Motor neuron (in vitro differentiated cells): ENCODE results near the gene CCR6. TPM values are rescaled to one million over a fixed set of nuclear protein-coding genes. Genes with fewer than 3 reads are reported as not detected.
A peak's percentile ranks its signal among the peaks of the same experiment; 100 is the strongest.
"Not testable (repeated sequence)": the region's sequence is repeated elsewhere in the genome, so short reads cannot be mapped to it uniquely, and the experiment has no call there.

ENCODE experiments used
- ATAC-seq, 8 experiments: fragments of 200-7000 bp; cut with Tn5 transposase; replicated peaks in 6 of 8; 2 replicates each; pipeline ENCODE4 v1.8.0; 2021; ENCODE audit warnings: mild to moderate bottlenecking in 8 of 8, moderate library complexity in 8 of 8
- H3K27ac ChIP-seq, 2 donors: fragments of 250-450 bp; sonication (Bioruptor Pico); 2 replicates each; pipeline ENCODE4 v1.9.0; 2021; ENCODE audit warnings: antibody characterized with exemption in 2 of 2, mild to moderate bottlenecking in 2 of 2, moderate library complexity in 1 of 2
- H3K4me1 ChIP-seq, 2 donors: fragments of 250-450 bp; sonication (Bioruptor Pico); replicated peaks in 1 of 2; 2 replicates each; pipeline ENCODE4 v1.6.1; 2021; ENCODE audit warnings: antibody characterized with exemption in 2 of 2, mild to moderate bottlenecking in 2 of 2, moderate library complexity in 1 of 2
- H3K4me3 ChIP-seq, 5 donors: fragments of 250-450 bp; sonication (Bioruptor Pico); 2 replicates each; pipeline ENCODE4 v1.9.0; 2021; ENCODE audit warnings: antibody characterized with exemption in 5 of 5, mild to moderate bottlenecking in 5 of 5, moderate library complexity in 4 of 5
- WGBS, 10 experiments: fragments of 450-650 bp; shearing (Covaris generic); methylation state at CpG; one replicate each; pipeline ENCODE4 v1.0.0; 2022; 5-methylcytosine and 5-hydroxymethylcytosine counted together
- in situ Hi-C, 9 experiments: fragments of 400-800 bp; cut with MboI; loops; one replicate each; pipeline ENCODE4 v1.15.0; 2021; ENCODE audit warnings: low sequenced_read_pairs in 9 of 9, low pct_unique_long_range_greater_than_20kb in 2 of 9; ENCODE audit not compliant: unreplicated experiment in 9 of 9
- total RNA-seq, 8 experiments: library from RNA; unstranded; fragments of 300-600 nt; gene quantifications; 2 replicates each; pipeline versions ENCODE4 v1.2.3 to v1.2.4, GENCODE V29; 2022

CCR6 gene
- total RNA-seq, 8 experiments from 2014 or later = 0.08 to 0.28 (median 0.21) TPM; not detected in 5

- H3K27ac ChIP-seq, H3K4me3 ChIP-seq, ATAC-seq, in situ Hi-C loops, H3K4me1 ChIP-seq: not testable (repeated sequence)
- 100% methylated on average over 1 of the region's 11 CpGs; no CpG with 5 or more reads in 9 of the 10 experiments for WGBS, 10 experiments
Observed at GRCh38 chr6:167171300-167171699, 48.4 kb downstream of the CCR6 start.

DNA sequence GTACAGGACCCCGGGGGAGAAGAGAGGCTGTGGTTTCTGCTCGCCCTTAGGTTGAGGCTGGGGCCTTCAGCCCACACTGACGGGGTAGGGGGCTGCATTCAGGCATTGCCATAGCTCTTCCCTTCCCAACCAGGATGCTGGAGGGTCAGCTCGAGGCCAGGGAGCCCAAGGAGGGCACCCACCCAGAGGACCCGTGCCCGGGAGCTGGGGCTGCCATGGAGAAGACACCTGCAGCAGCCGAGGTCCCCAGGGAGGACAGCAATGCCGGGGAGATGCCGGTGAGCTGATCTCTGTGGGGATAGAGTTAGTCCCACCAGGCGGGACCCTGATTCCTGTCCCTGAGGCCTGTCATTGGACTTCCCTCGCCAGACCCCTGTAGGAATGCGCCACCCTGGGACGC is 49.1 kb downstream of the CCR6 start:
- H3K4me1 ChIP-seq, in situ Hi-C loops, H3K27ac ChIP-seq, ATAC-seq, H3K4me3 ChIP-seq: not testable (repeated sequence)
- 60 to 100% (median 100%) methylated on average over 1 to 2 of the region's 13 CpGs; no CpG with 5 or more reads in 5 of the 10 experiments for WGBS, 10 experiments

GRCh38 chr6:167177271-167177670 is 54.4 kb downstream of the CCR6 start:
- H3K4me3 ChIP-seq, ATAC-seq, in situ Hi-C loops, H3K27ac ChIP-seq, H3K4me1 ChIP-seq: not testable (repeated sequence)
- WGBS, 10 experiments = no CpG with 5 or more reads among the region's 14 CpGs

GRCh38 chr6:167178896-167179655 is 56.2 kb downstream of the CCR6 start:
- WGBS, 10 experiments = no CpG with 5 or more reads among the region's 31 CpGs
- H3K4me3 ChIP-seq, H3K4me1 ChIP-seq, in situ Hi-C loops, ATAC-seq, H3K27ac ChIP-seq: not testable (repeated sequence)

DNA sequence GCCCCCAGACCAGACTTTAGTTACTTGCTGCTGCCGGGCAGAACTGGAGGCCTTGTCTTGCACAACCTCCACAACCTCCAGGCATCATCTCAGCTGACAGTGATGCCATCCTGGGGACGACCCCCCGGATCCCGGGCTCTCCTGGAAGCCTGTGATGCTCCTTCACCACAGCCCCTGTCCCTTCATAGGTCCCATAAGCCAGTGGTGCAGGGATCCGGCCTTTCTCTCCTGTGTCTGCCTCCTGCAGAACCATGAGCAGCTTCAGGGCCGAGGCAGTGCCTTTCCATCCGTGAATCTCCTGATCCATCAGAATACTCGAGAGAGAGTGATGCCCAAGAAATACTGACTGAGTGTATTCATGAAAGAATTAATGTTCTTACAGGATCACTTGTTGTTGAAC is 57.2 kb downstream of the CCR6 start:
- H3K27ac ChIP-seq, H3K4me3 ChIP-seq, in situ Hi-C loops, ATAC-seq, H3K4me1 ChIP-seq: not testable (repeated sequence)
- WGBS, 10 experiments = no CpG with 5 or more reads among the region's 8 CpGs

DNA sequence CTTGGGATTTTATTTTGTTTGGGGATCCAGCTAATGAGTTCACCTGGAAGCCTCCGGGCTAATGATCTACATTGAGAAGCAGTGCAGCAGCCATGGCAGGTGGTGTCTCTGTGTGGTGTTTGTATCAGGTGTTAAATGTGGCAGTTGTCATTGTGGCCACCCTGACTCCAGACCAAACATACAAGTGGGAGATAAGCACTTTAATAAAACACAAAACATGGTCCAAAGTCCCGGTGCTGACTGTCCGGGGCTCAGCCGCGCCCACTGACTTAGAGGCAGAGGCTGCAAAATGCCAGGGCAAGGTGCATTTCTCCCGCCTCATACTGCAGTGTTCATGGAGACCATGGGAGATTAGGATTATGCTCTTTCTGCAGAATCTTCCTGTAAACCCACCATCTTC is 58.5 kb downstream of the CCR6 start:
- in situ Hi-C loops = not testable (repeated sequence)

GRCh38 chr6:167182913-167183314 is 60.0 kb downstream of the CCR6 start:
- WGBS, 10 experiments = no CpG with 5 or more reads among the region's 8 CpGs
- in situ Hi-C loops, H3K27ac ChIP-seq, H3K4me1 ChIP-seq, H3K4me3 ChIP-seq: not testable (repeated sequence)
- ATAC-seq = peak; percentile 75 to 92 (median 82)

More for the DNA sequence above, 58.5 kb downstream of the CCR6 start:
- H3K27ac ChIP-seq, H3K4me3 ChIP-seq, ATAC-seq, H3K4me1 ChIP-seq: not testable (repeated sequence)
- no CpG with 5 or more reads among the region's 6 CpGs for whole genome bisulfite sequencing, 10 experiments

- H3K4me3 ChIP-seq, in situ Hi-C loops, H3K27ac ChIP-seq, H3K4me1 ChIP-seq: not testable (repeated sequence)
- ATAC-seq = peak in 1 of 8 experiments; percentile 31
- no CpG with 5 or more reads among the region's 3 CpGs for WGBS, 10 experiments
Observed at GRCh38 chr6:167185101-167185500, 62.2 kb downstream of the CCR6 start.

GRCh38 chr6:167187275-167187674 is 64.4 kb downstream of the CCR6 start:
- in situ Hi-C loops, H3K4me3 ChIP-seq, H3K27ac ChIP-seq, H3K4me1 ChIP-seq, ATAC-seq: not testable (repeated sequence)
- WGBS, 10 experiments = 100% methylated on average over 1 of the region's 9 CpGs; no CpG with 5 or more reads in 9 of the 10 experiments

Other genes starting within 250 kb of the CCR6 start
- 10 to 100 TPM; 12.9 to 55.2 (median 17.3) TPM for gene RNASET2, start 166.5 kb upstream of the CCR6 start, total RNA-seq
- 10 to 100 TPM in 7 of 8 experiments, 1 to 10 TPM in 1; 9.3 to 28.4 (median 21.1) TPM for gene CEP43, start 123.7 kb upstream of the CCR6 start, total RNA-seq
- gene GPR31, start 34.9 kb downstream of the CCR6 start, total RNA-seq = under 1 TPM in 3 of 8 experiments, not detected in 5; 0.18 to 0.28 (median 0.25) TPM
- gene UNC93A, start 168.2 kb downstream of the CCR6 start, total RNA-seq = under 1 TPM in 2 of 8 experiments, not detected in 6; 0.24 to 0.25 TPM
- gene TTLL2, start 202.0 kb downstream of the CCR6 start, total RNA-seq = under 1 TPM in 6 of 8 experiments, not detected in 2; 0.14 to 0.75 (median 0.45) TPM